A549 (cell line): ENCODE data around the gene ZNF786. TPM values are rescaled to one million over a fixed set of nuclear protein-coding genes. Genes with fewer than 3 reads are reported as not detected.
"Not testable (repeated sequence)": the region's sequence is repeated elsewhere in the genome, so short reads cannot be mapped to it uniquely, and the experiment has no call there.

Experiments used
- ATAC-seq, 2 experiments: fragments of 200-7000 bp in 1 of 2; fragments of >200 bp in 1 of 2; cut with Nextera tagmentation in 1 of 2; cut with Tn5 transposase in 1 of 2; 3 replicates each; pipeline versions ENCODE4 v1.8.0 to v1.9.1; 2018 to 2020; ENCODE audit warnings: mild to moderate bottlenecking in 1 of 2, moderate library complexity in 1 of 2
- CTCF ChIA-PET: fragments of 300-600 bp; sonication (Branson Sonifier 250); formaldehyde crosslinking; extraction: SDS; loops from one replicate; lab custom pipeline; 2021; ENCODE audit warnings: antibody characterized with exemption, inconsistent platforms; lab: Yijun Ruan, JAX
- POLR2A ChIA-PET: fragments of 350-600 bp; formaldehyde crosslinking; extraction: SDS; loops from one replicate; lab custom pipeline; 2021; ENCODE audit warnings: antibody characterized with exemption, inconsistent platforms; lab: Yijun Ruan, JAX
- DNase-seq, 2 experiments: peaks; one replicate each; pipeline versions ENCODE4 v3.0.0 to v3.0.0-alpha.2; 2011 to 2016; ENCODE audit warnings: low read depth in 1 of 2, low spot score in 1 of 2
- FAIRE-seq: peaks from 2 replicates; lab custom pipeline; 2011; peaks lifted over from hg19 to GRCh38; lab: Jason Lieb, UNC
- H3K27ac ChIP-seq, 2 experiments: fragments of >200 bp; sonication (Bioruptor Twin); formaldehyde crosslinking; 3 replicates each; pipeline ENCODE4 v1.5.1; 2016 to 2017
- H3K4me1 ChIP-seq: fragments of >200 bp; sonication (Bioruptor Twin); formaldehyde crosslinking; 3 replicates; pipeline ENCODE4 v1.6.1; 2016
- H3K4me2 ChIP-seq: fragments of >200 bp; sonication (Bioruptor Twin); formaldehyde crosslinking; 3 replicates; pipeline ENCODE4 v1.6.1; 2016
- H3K4me3 ChIP-seq: fragments of >200 bp; sonication (Bioruptor Twin); formaldehyde crosslinking; 3 replicates; pipeline ENCODE4 v1.5.1; 2016
- H3K9me3 ChIP-seq: fragments of >200 bp; sonication (Bioruptor Twin); formaldehyde crosslinking; 3 replicates; pipeline ENCODE4 v1.6.1; 2016
- CEBPB ChIP-seq, 2 experiments: fragments of >200 bp in 1 of 2; sonication (Bioruptor Twin) in 1 of 2; formaldehyde crosslinking in 1 of 2; IDR thresholded peaks; 2 replicates each; pipeline ENCODE4 v1.6.1; 2012 to 2016
- CHD4 ChIP-seq: fragments of 200-600 bp; sonication (generic); IDR thresholded peaks from 2 replicates; pipeline ENCODE4 v1.6.1; 2016; ENCODE audit warnings: antibody characterized with exemption, mild to moderate bottlenecking, borderline replicate concordance
- EP300 ChIP-seq, 2 experiments: fragments of >200 bp; sonication (Bioruptor Twin); formaldehyde crosslinking; IDR thresholded peaks; 2 replicates in 1 of 2; 3 replicates in 1 of 2; pipeline ENCODE4 v1.6.1; 2016 to 2017
- ESRRA ChIP-seq: fragments of 150-350 bp; IDR thresholded peaks from 2 replicates; pipeline ENCODE4 v1.6.1; 2014; ENCODE audit warnings: mild to moderate bottlenecking, low read length, borderline replicate concordance
- FOSB ChIP-seq: fragments of 250-450 bp; sonication (Bioruptor Pico); IDR thresholded peaks from 2 replicates; pipeline ENCODE4 v1.5.0; 2020; ENCODE audit warnings: mild to moderate bottlenecking, moderate library complexity
- FOSL2 ChIP-seq, 2 experiments: fragments of 450-650 bp in 1 of 2; fragments of >200 bp in 1 of 2; sonication (Bioruptor Twin) in 1 of 2; formaldehyde crosslinking; IDR thresholded peaks; 2 replicates each; pipeline versions ENCODE4 v1.5.0 to v1.6.1; 2016 to 2020; ENCODE audit warnings: mild to moderate bottlenecking in 1 of 2, moderate library complexity in 1 of 2
- HDAC2 ChIP-seq: fragments of 200-600 bp; sonication (generic); IDR thresholded peaks from 2 replicates; pipeline ENCODE4 v1.6.1; 2016
- HOXA7 ChIP-seq: fragments of 250-450 bp; sonication (Bioruptor Pico); IDR thresholded peaks from 2 replicates; pipeline ENCODE4 v1.5.0; 2020; ENCODE audit warnings: mild to moderate bottlenecking, moderate library complexity
- JUNB ChIP-seq: fragments of >200 bp; sonication (Bioruptor Twin); formaldehyde crosslinking; IDR thresholded peaks from 2 replicates; pipeline ENCODE4 v1.6.1; 2016
- KDM5A ChIP-seq: fragments of 200-600 bp; sonication (generic); IDR thresholded peaks from 2 replicates; pipeline ENCODE4 v1.6.1; 2016; ENCODE audit warnings: antibody characterized with exemption, mild to moderate bottlenecking
- MAFK ChIP-seq: fragments of 450-650 bp; IDR thresholded peaks from 2 replicates; pipeline ENCODE4 v1.6.1; 2014; ENCODE audit not compliant: partially characterized antibody
- MAX ChIP-seq: IDR thresholded peaks from 2 replicates; pipeline ENCODE4 v1.6.1; 2012
- NPAS2 ChIP-seq: fragments of 250-450 bp; sonication (Bioruptor Pico); IDR thresholded peaks from 2 replicates; pipeline ENCODE4 v1.8.0; 2022; ENCODE audit warnings: mild to moderate bottlenecking, moderate library complexity, borderline replicate concordance
- SMC3 ChIP-seq: fragments of >200 bp; sonication (Bioruptor Twin); formaldehyde crosslinking; IDR thresholded peaks from 3 replicates; pipeline ENCODE4 v1.6.1; 2018; ENCODE audit warnings: inconsistent platforms
- SREBF2 ChIP-seq: fragments of 450-650 bp; IDR thresholded peaks from 2 replicates; pipeline ENCODE4 v1.6.1; 2014; ENCODE audit warnings: mild to moderate bottlenecking, moderate library complexity
- TFCP2L1 ChIP-seq: fragments of 250-450 bp; sonication (Bioruptor Pico); IDR thresholded peaks from 2 replicates; pipeline ENCODE4 v1.5.0; 2021; ENCODE audit warnings: mild to moderate bottlenecking
- TP53 ChIP-seq: fragments of 250-450 bp; sonication (Bioruptor Pico); IDR thresholded peaks from 2 replicates; pipeline ENCODE4 v1.5.0; 2021; ENCODE audit warnings: mild to moderate bottlenecking, moderate library complexity
- ZNF302 ChIP-seq: fragments of 250-450 bp; sonication (Bioruptor Pico); IDR thresholded peaks from 2 replicates; pipeline ENCODE4 v1.9.0; 2021; ENCODE audit warnings: inconsistent platforms, mild to moderate bottlenecking, moderate library complexity
- WGBS: methylation state at CpG from one replicate; pipeline ENCODE4 v1.1.6; 2017; ENCODE audit errors: missing lambda C conversion rate; 5-methylcytosine and 5-hydroxymethylcytosine counted together
- polyA plus RNA-seq, 4 experiments: library from polyadenylated mRNA; depleted of rRNA in 3 of 4; stranded (reverse); fragments of >200 nt; fragmentation: RNase III in 1 of 4; extraction: RNeasy Plus Mini Kit Qiagen cat#74134 plus additional on column Dnase treatment in 1 of 4; gene quantifications; 2 replicates in 3 of 4; 3 replicates in 1 of 4; pipeline ENCODE4 v1.2.3, GENCODE V29; 2011 to 2017
- TF ChIP-seq, protein P1 (sequence below): fragments of >200 bp; sonication (Bioruptor Twin); formaldehyde crosslinking; IDR thresholded peaks from 3 replicates; pipeline ENCODE4 v1.5.1; 2016
- TF ChIP-seq, protein P2 (sequence below): fragments of >200 bp; sonication (Bioruptor Twin); formaldehyde crosslinking; IDR thresholded peaks from 3 replicates; pipeline ENCODE4 v1.6.1; 2016
- TF ChIP-seq, protein P3 (sequence below): fragments of 450-650 bp; IDR thresholded peaks from 2 replicates; pipeline ENCODE4 v1.6.1; 2014; ENCODE audit warnings: antibody characterized with exemption
- TF ChIP-seq, protein P4 (sequence below): fragments of 150-350 bp; IDR thresholded peaks from 2 replicates; pipeline ENCODE4 v1.6.1; 2014; ENCODE audit warnings: low read depth, mild to moderate bottlenecking, low read length
- TF ChIP-seq, protein P5 (sequence below): fragments of 250-450 bp; sonication (Bioruptor Pico); IDR thresholded peaks from 2 replicates; pipeline ENCODE4 v1.5.0; 2021; ENCODE audit warnings: mild to moderate bottlenecking, moderate library complexity, borderline replicate concordance

The ZNF786 gene
- polyA plus RNA-seq, 2 of the 4 experiments (the other 2 are of a cell fraction): 4.6 to 4.9 TPM

GRCh38 chr7:149031353-149031910 lies 59.1 kb downstream of the ZNF786 start:
- ChIA-PET POLR2A (no interaction called here), CTCF (interaction anchor here (0.6 to 7.7 kb wide), 4 partner anchors 10 to 410 kb away, joined by 3 to 35 read pairs (median 3); no protein-coding TSS in a partner anchor)
- H3K27ac ChIP-seq: no peak overlapping the region
- H3K4me1 ChIP-seq: peaks cover 10% of the 10 kb centered on the region
- ATAC-seq (no peak), DNase-seq (no peak), FAIRE-seq (no peak)
- TF ChIP-seq MAFK: peak; percentile 27
- TF ChIP-seq EP300 (IDR thresholded peaks at IDR 0.05): no peak
- no peak overlapping the region for H3K4me3 ChIP-seq
- H3K9me3 ChIP-seq: no peaks in the 10 kb centered on the region
- WGBS: 82% methylated on average over 3 of the region's 3 CpGs
- H3K4me2 ChIP-seq: no peak overlapping the region

- CTCF ChIA-PET: interaction anchor here (0.6 to 7.7 kb wide), 3 partner anchors 30 to 411 kb away, joined by 3 to 35 read pairs (median 3); no protein-coding TSS in a partner anchor
- WGBS: 90% methylated on average over 9 of the region's 9 CpGs
- FAIRE-seq: not testable (repeated sequence)
Observed at GRCh38 chr7:149030439-149030838, 60.1 kb downstream of the ZNF786 start.

DNA sequence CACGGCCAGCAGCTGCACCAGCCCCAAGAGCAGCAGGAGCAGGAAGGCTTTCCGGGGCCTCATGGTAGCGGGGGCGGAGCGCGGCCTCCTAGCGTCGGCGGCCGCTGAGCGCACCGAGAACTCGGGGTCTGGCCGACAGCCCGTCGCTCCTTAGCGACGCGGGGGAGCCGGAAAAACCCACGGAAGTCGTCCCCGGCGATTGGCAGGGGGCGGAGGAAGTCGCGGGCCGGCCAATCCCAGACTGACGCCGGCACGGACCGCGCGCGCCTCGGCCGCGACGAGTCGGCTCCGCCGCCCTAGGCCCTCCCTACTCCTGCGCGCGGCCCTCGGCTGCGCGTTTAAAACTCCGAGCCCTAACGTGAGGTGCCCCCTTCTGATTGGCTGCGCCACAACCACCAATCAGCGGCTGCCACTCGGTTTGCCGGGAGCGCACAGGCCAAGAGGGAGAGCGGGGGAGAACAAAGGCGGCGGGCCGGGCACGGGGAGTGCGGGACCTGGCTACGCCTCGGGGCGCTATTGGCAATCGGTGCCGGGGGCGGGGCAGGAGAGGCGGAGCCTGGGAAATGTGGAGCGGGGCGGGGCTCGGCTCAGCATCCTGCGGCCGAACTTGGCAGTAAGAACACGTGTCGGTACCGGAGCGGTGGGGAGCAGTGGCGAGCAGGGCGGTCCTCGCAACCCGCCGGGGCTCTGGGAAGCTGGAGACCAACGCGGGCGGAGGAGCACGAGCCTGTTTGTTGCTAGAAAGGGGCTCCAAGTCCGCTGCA lies 62.0 kb downstream of the ZNF786 start, which contains the start of gene PDIA4:
TSS of gene PDIA4 (minus strand) at position 160 of the 764 bp plus-strand sequence. CDS start at position 63, 97 bp downstream.
- Histone ChIP-seq H3K4me3 (peak within 1 kb of the TSS; percentile 94), H3K4me1 (peaks cover 14% of the 10 kb centered on the region), H3K9me3 (no peaks in the 10 kb centered on the region), H3K27ac (peak within 1 kb of the TSS; percentile 96 to 98), H3K4me2 (peak within 1 kb of the TSS; percentile 97)
- under 1% methylated on average over 56 of the region's 87 CpGs for WGBS
- FAIRE-seq (no peak), DNase-seq (peak; percentile 99), ATAC-seq (peak; percentile 96 to 97)
- CTCF ChIA-PET: interaction anchor here (0.6 to 7.7 kb wide), 4 partner anchors 17 to 115 kb away, joined by 3 to 35 read pairs (median 5); no protein-coding TSS in a partner anchor
- POLR2A ChIA-PET: interaction anchor here (0.6 to 1.8 kb wide), 6 partner anchors 22 to 99 kb away, joined by 3 to 19 read pairs (median 3); no protein-coding TSS in a partner anchor
- TF ChIP-seq SMC3 (no peak), ZNF302 (CRISPR knock-in tag) (no peak), MAFK (no peak), CHD4 (no peak), KDM5A (no peak), FOSB (CRISPR knock-in tag) (no peak), FOSL2 (IDR thresholded peaks at IDR 0.05) (no peak), FOSL2 (CRISPR knock-in tag; IDR thresholded peaks at IDR 0.05) (no peak), JUNB (no peak), HDAC2 (no peak), ESRRA (no peak), TFCP2L1 (CRISPR knock-in tag) (peak; percentile 88), MAX (peak; percentile 97), NPAS2 (CRISPR knock-in tag) (no peak), HOXA7 (no peak), TP53 (CRISPR knock-in tag) (no peak), CEBPB (IDR thresholded peaks at IDR 0.05) (no peak), SREBF2 (no peak)
- TF ChIP-seq, protein P1, sequence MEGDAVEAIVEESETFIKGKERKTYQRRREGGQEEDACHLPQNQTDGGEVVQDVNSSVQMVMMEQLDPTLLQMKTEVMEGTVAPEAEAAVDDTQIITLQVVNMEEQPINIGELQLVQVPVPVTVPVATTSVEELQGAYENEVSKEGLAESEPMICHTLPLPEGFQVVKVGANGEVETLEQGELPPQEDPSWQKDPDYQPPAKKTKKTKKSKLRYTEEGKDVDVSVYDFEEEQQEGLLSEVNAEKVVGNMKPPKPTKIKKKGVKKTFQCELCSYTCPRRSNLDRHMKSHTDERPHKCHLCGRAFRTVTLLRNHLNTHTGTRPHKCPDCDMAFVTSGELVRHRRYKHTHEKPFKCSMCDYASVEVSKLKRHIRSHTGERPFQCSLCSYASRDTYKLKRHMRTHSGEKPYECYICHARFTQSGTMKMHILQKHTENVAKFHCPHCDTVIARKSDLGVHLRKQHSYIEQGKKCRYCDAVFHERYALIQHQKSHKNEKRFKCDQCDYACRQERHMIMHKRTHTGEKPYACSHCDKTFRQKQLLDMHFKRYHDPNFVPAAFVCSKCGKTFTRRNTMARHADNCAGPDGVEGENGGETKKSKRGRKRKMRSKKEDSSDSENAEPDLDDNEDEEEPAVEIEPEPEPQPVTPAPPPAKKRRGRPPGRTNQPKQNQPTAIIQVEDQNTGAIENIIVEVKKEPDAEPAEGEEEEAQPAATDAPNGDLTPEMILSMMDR: no peak
- TF ChIP-seq, protein P2, sequence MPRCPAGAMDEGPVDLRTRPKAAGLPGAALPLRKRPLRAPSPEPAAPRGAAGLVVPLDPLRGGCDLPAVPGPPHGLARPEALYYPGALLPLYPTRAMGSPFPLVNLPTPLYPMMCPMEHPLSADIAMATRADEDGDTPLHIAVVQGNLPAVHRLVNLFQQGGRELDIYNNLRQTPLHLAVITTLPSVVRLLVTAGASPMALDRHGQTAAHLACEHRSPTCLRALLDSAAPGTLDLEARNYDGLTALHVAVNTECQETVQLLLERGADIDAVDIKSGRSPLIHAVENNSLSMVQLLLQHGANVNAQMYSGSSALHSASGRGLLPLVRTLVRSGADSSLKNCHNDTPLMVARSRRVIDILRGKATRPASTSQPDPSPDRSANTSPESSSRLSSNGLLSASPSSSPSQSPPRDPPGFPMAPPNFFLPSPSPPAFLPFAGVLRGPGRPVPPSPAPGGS: peak; percentile 82; the same call in 2 of the 3 replicates
- TF ChIP-seq, protein P3, sequence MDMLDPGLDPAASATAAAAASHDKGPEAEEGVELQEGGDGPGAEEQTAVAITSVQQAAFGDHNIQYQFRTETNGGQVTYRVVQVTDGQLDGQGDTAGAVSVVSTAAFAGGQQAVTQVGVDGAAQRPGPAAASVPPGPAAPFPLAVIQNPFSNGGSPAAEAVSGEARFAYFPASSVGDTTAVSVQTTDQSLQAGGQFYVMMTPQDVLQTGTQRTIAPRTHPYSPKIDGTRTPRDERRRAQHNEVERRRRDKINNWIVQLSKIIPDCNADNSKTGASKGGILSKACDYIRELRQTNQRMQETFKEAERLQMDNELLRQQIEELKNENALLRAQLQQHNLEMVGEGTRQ: peak; percentile 64
- TF ChIP-seq, protein P4, sequence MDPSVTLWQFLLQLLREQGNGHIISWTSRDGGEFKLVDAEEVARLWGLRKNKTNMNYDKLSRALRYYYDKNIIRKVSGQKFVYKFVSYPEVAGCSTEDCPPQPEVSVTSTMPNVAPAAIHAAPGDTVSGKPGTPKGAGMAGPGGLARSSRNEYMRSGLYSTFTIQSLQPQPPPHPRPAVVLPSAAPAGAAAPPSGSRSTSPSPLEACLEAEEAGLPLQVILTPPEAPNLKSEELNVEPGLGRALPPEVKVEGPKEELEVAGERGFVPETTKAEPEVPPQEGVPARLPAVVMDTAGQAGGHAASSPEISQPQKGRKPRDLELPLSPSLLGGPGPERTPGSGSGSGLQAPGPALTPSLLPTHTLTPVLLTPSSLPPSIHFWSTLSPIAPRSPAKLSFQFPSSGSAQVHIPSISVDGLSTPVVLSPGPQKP: no peak
- TF ChIP-seq, protein P5, sequence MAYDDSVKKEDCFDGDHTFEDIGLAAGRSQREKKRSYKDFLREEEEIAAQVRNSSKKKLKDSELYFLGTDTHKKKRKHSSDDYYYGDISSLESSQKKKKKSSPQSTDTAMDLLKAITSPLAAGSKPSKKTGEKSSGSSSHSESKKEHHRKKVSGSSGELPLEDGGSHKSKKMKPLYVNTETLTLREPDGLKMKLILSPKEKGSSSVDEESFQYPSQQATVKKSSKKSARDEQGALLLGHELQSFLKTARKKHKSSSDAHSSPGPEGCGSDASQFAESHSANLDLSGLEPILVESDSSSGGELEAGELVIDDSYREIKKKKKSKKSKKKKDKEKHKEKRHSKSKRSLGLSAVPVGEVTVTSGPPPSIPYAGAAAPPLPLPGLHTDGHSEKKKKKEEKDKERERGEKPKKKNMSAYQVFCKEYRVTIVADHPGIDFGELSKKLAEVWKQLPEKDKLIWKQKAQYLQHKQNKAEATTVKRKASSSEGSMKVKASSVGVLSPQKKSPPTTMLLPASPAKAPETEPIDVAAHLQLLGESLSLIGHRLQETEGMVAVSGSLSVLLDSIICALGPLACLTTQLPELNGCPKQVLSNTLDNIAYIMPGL (CRISPR knock-in tag): no peak

More at GRCh38 chr7:149030439-149030838, 60.1 kb downstream of the ZNF786 start:
- not testable (repeated sequence) for H3K9me3 ChIP-seq, H3K27ac ChIP-seq, DNase-seq, ATAC-seq, H3K4me3 ChIP-seq, H3K4me2 ChIP-seq
- peaks cover 14% of the 10 kb centered on the region for H3K4me1 ChIP-seq
- POLR2A ChIA-PET: interaction anchor here (1.0 kb wide), 1 partner anchor 35 kb away, joined by 3 read pairs; no protein-coding TSS in a partner anchor
